ENCODE measurements around the gene HNRNPM.

The HNRNPM gene

GRCh38 chr19:8515317-8515716 lies 70.5 kb downstream of the HNRNPM start:
- peak in 1 of 2 donors; percentile 69 for DNase-seq (ENCODE audit: low spot score in 2 of 2)
- H3K27ac Mint-ChIP-seq: peak overlapping the region; percentile 99
- peak overlapping the region; percentile 89 for H3K4me3 Mint-ChIP-seq
- peak; percentile 59 for ATAC-seq
- H3K4me1 Mint-ChIP-seq: peaks cover 55% of the 10 kb centered on the region
- H3K36me3 Mint-ChIP-seq: peaks cover 26% of the 10 kb centered on the region
- no peaks in the 10 kb centered on the region for H3K9me3 Mint-ChIP-seq

GRCh38 chr19:8517551-8518442 lies 73.0 kb downstream of the HNRNPM start:
- Mint-ChIP-seq H3K4me1 (peaks cover 47% of the 10 kb centered on the region), H3K4me3 (peak overlapping the region; percentile 65), H3K27ac (peak overlapping the region; percentile 95), H3K9me3 (no peaks in the 10 kb centered on the region), H3K36me3 (peaks cover 26% of the 10 kb centered on the region)
- DNase-seq (ENCODE audit: low spot score in 2 of 2) (no peak), ATAC-seq (peak; percentile 14)

GRCh38 chr19:8518536-8518935 lies 73.8 kb downstream of the HNRNPM start:
- DNase-seq (ENCODE audit: low spot score in 2 of 2) (no peak), ATAC-seq (no peak)
- Mint-ChIP-seq H3K4me3 (peak overlapping the region; percentile 65), H3K4me1 (peaks cover 42% of the 10 kb centered on the region), H3K9me3 (no peaks in the 10 kb centered on the region), H3K27ac (peak overlapping the region; percentile 95), H3K36me3 (peaks cover 21% of the 10 kb centered on the region)

GRCh38 chr19:8519388-8519787 lies 74.6 kb downstream of the HNRNPM start:
- Mint-ChIP-seq H3K9me3 (no peaks in the 10 kb centered on the region), H3K4me1 (peaks cover 36% of the 10 kb centered on the region), H3K36me3 (peaks cover 12% of the 10 kb centered on the region), H3K4me3 (no peak overlapping the region), H3K27ac (peak overlapping the region; percentile 95)
- DNase-seq (ENCODE audit: low spot score in 2 of 2) (no peak), ATAC-seq (no peak)

GRCh38 chr19:8525401-8525684 lies 80.6 kb downstream of the HNRNPM start:
- ATAC-seq (no peak), DNase-seq (ENCODE audit: low spot score in 2 of 2) (no peak)
- Mint-ChIP-seq H3K36me3 (no peaks in the 10 kb centered on the region), H3K4me1 (peaks cover 10% of the 10 kb centered on the region), H3K27ac (no peak overlapping the region), H3K4me3 (no peak overlapping the region), H3K9me3 (no peaks in the 10 kb centered on the region)

GRCh38 chr19:8526345-8527091 lies 81.7 kb downstream of the HNRNPM start:
- H3K4me1 Mint-ChIP-seq: peaks cover 10% of the 10 kb centered on the region
- DNase-seq (ENCODE audit: low spot score in 2 of 2) (no peak), ATAC-seq (no peak)
- no peaks in the 10 kb centered on the region for H3K36me3 Mint-ChIP-seq
- peak overlapping the region; percentile 32 for H3K27ac Mint-ChIP-seq
- H3K9me3 Mint-ChIP-seq: no peaks in the 10 kb centered on the region
- no peak overlapping the region for H3K4me3 Mint-ChIP-seq

GRCh38 chr19:8528500-8528899 lies 83.7 kb downstream of the HNRNPM start:
- Mint-ChIP-seq H3K4me1 (peaks cover 10% of the 10 kb centered on the region), H3K36me3 (no peaks in the 10 kb centered on the region), H3K4me3 (no peak overlapping the region), H3K9me3 (no peaks in the 10 kb centered on the region), H3K27ac (peak overlapping the region; percentile 32)
- DNase-seq (ENCODE audit: low spot score in 2 of 2) (no peak), ATAC-seq (no peak)

- Mint-ChIP-seq H3K9me3 (no peaks in the 10 kb centered on the region), H3K36me3 (no peaks in the 10 kb centered on the region), H3K4me3 (no peak overlapping the region), H3K4me1 (peaks cover 10% of the 10 kb centered on the region), H3K27ac (peak overlapping the region; percentile 32)
- ATAC-seq: no peak
- DNase-seq (ENCODE audit: low spot score in 2 of 2): no peak
Measured at GRCh38 chr19:8529369-8530006, 84.7 kb downstream of the HNRNPM start.

- Mint-ChIP-seq H3K36me3 (no peaks in the 10 kb centered on the region), H3K9me3 (no peaks in the 10 kb centered on the region), H3K27ac (peak overlapping the region; percentile 32), H3K4me1 (peaks cover 10% of the 10 kb centered on the region), H3K4me3 (no peak overlapping the region)
- DNase-seq (ENCODE audit: low spot score in 2 of 2) (no peak), ATAC-seq (no peak)
Measured at GRCh38 chr19:8530061-8530679, 85.4 kb downstream of the HNRNPM start.

- H3K9me3 Mint-ChIP-seq: no peaks in the 10 kb centered on the region
- no peaks in the 10 kb centered on the region for H3K36me3 Mint-ChIP-seq
- peaks cover 10% of the 10 kb centered on the region for H3K4me1 Mint-ChIP-seq
- H3K4me3 Mint-ChIP-seq: no peak overlapping the region
- no peak overlapping the region for H3K27ac Mint-ChIP-seq
- DNase-seq (ENCODE audit: low spot score in 2 of 2) (no peak), ATAC-seq (no peak)
Measured at GRCh38 chr19:8531470-8531869, 86.7 kb downstream of the HNRNPM start.

- H3K27ac Mint-ChIP-seq: peak overlapping the region; percentile 70
- H3K4me1 Mint-ChIP-seq: peaks cover 10% of the 10 kb centered on the region
- H3K9me3 Mint-ChIP-seq: no peaks in the 10 kb centered on the region
- H3K36me3 Mint-ChIP-seq: no peaks in the 10 kb centered on the region
- ATAC-seq (no peak), DNase-seq (ENCODE audit: low spot score in 2 of 2) (no peak)
- H3K4me3 Mint-ChIP-seq: no peak overlapping the region
Measured at GRCh38 chr19:8532225-8532624, 87.5 kb downstream of the HNRNPM start.

GRCh38 chr19:8536282-8536681 lies 91.5 kb downstream of the HNRNPM start:
- Mint-ChIP-seq H3K4me1 (no peaks in the 10 kb centered on the region), H3K9me3 (no peaks in the 10 kb centered on the region), H3K36me3 (peaks cover 31% of the 10 kb centered on the region), H3K27ac (peak overlapping the region; percentile 1), H3K4me3 (no peak overlapping the region)
- ATAC-seq (no peak), DNase-seq (ENCODE audit: low spot score in 2 of 2) (no peak)

- H3K9me3 Mint-ChIP-seq: no peaks in the 10 kb centered on the region
- H3K4me1 Mint-ChIP-seq: no peaks in the 10 kb centered on the region
- H3K27ac Mint-ChIP-seq: peak overlapping the region; percentile 1
- ATAC-seq (no peak), DNase-seq (ENCODE audit: low spot score in 2 of 2) (no peak)
- peaks cover 39% of the 10 kb centered on the region for H3K36me3 Mint-ChIP-seq
- H3K4me3 Mint-ChIP-seq: no peak overlapping the region
Measured at GRCh38 chr19:8537099-8537498, 92.3 kb downstream of the HNRNPM start.

Measured in stimulated activated effector memory CD8-positive, alpha-beta T cell treated with anti-CD3 and anti-CD28 coated beads, Interleukin-12 subunit alpha, Interleukin-12 subunit beta, amount 100 ng/mL, for 72 hours (primary cell).